Measurements from ENCODE around the gene GPLD1. TPM values are rescaled to one million over a fixed set of nuclear protein-coding genes. Genes with fewer than 3 reads are reported as not detected.

The GPLD1 gene
- polyA plus RNA-seq, 6 donors from 2014 or later, result 0.49 to 3.0 (median 2.2) TPM; not detected in 1

GRCh38 chr6:24464253-24465038 lies 24.9 kb downstream of the GPLD1 start:
- no peak for ATAC-seq (ENCODE audit: low read depth in 2 of 2)
- H3K27me3 Mint-ChIP-seq, result no peaks in the 10 kb centered on the region
- no peak overlapping the region for H3K4me3 Mint-ChIP-seq
- H3K4me1 Mint-ChIP-seq, result no peaks in the 10 kb centered on the region
- H3K27ac Mint-ChIP-seq, result peak overlapping the region in 1 of 6 donors; percentile 16
- no peak for DNase-seq
- H3K36me3 Mint-ChIP-seq, result peaks cover 0 to 19% of the 10 kb centered on the region in 2 donors
- H3K9me3 Mint-ChIP-seq, result no peaks in the 10 kb centered on the region

GRCh38 chr6:24460966-24461365 lies 28.4 kb downstream of the GPLD1 start:
- DNase-seq (no peak), ATAC-seq (ENCODE audit: low read depth in 2 of 2) (no peak)
- H3K27me3 Mint-ChIP-seq, result no peaks in the 10 kb centered on the region
- H3K27ac Mint-ChIP-seq, result no peak overlapping the region
- peaks cover 0 to 13% of the 10 kb centered on the region in 2 donors for H3K36me3 Mint-ChIP-seq
- no peaks in the 10 kb centered on the region for H3K9me3 Mint-ChIP-seq
- H3K4me1 Mint-ChIP-seq, result no peaks in the 10 kb centered on the region
- H3K4me3 Mint-ChIP-seq, result no peak overlapping the region

GRCh38 chr6:24458941-24459340 lies 30.4 kb downstream of the GPLD1 start:
- Mint-ChIP-seq H3K27me3 (no peaks in the 10 kb centered on the region), H3K4me1 (no peaks in the 10 kb centered on the region), H3K9me3 (no peaks in the 10 kb centered on the region), H3K36me3 (peaks cover 0 to 13% of the 10 kb centered on the region in 2 donors), H3K27ac (no peak overlapping the region), H3K4me3 (no peak overlapping the region)
- DNase-seq, result no peak
- ATAC-seq (ENCODE audit: low read depth in 2 of 2), result no peak

GRCh38 chr6:24458134-24458533 lies 31.2 kb downstream of the GPLD1 start:
- H3K27me3 Mint-ChIP-seq, result no peaks in the 10 kb centered on the region
- DNase-seq (no peak), ATAC-seq (ENCODE audit: low read depth in 2 of 2) (no peak)
- H3K9me3 Mint-ChIP-seq, result no peaks in the 10 kb centered on the region
- H3K27ac Mint-ChIP-seq, result no peak overlapping the region
- peaks cover 0 to 13% of the 10 kb centered on the region in 2 donors for H3K36me3 Mint-ChIP-seq
- no peak overlapping the region for H3K4me3 Mint-ChIP-seq
- H3K4me1 Mint-ChIP-seq, result no peaks in the 10 kb centered on the region

GRCh38 chr6:24455061-24455460 lies 34.3 kb downstream of the GPLD1 start:
- DNase-seq (no peak), ATAC-seq (ENCODE audit: low read depth in 2 of 2) (no peak)
- Mint-ChIP-seq H3K9me3 (no peaks in the 10 kb centered on the region), H3K36me3 (peaks cover 0 to 7% of the 10 kb centered on the region in 2 donors), H3K4me3 (no peak overlapping the region), H3K4me1 (no peaks in the 10 kb centered on the region), H3K27me3 (no peaks in the 10 kb centered on the region), H3K27ac (no peak overlapping the region)

GRCh38 chr6:24454452-24454851 lies 34.9 kb downstream of the GPLD1 start:
- H3K9me3 Mint-ChIP-seq, result no peaks in the 10 kb centered on the region
- DNase-seq (no peak), ATAC-seq (ENCODE audit: low read depth in 2 of 2) (no peak)
- no peaks in the 10 kb centered on the region for H3K27me3 Mint-ChIP-seq
- no peak overlapping the region for H3K27ac Mint-ChIP-seq
- no peaks in the 10 kb centered on the region for H3K4me1 Mint-ChIP-seq
- H3K36me3 Mint-ChIP-seq, result peaks cover 0 to 1% of the 10 kb centered on the region in 2 donors
- H3K4me3 Mint-ChIP-seq, result no peak overlapping the region

GRCh38 chr6:24453921-24454320 lies 35.5 kb downstream of the GPLD1 start:
- no peak for ATAC-seq (ENCODE audit: low read depth in 2 of 2)
- no peak overlapping the region for H3K27ac Mint-ChIP-seq
- no peaks in the 10 kb centered on the region for H3K36me3 Mint-ChIP-seq

GRCh38 chr6:24451581-24452388 lies 37.6 kb downstream of the GPLD1 start:
- Mint-ChIP-seq H3K36me3 (no peaks in the 10 kb centered on the region), H3K27me3 (no peaks in the 10 kb centered on the region), H3K4me3 (no peak overlapping the region), H3K27ac (no peak overlapping the region), H3K9me3 (no peaks in the 10 kb centered on the region), H3K4me1 (no peaks in the 10 kb centered on the region)
- DNase-seq, result no peak
- ATAC-seq (ENCODE audit: low read depth in 2 of 2), result no peak

More at GRCh38 chr6:24453921-24454320, 35.5 kb downstream of the GPLD1 start:
- H3K4me1 Mint-ChIP-seq, result no peaks in the 10 kb centered on the region
- H3K9me3 Mint-ChIP-seq, result no peaks in the 10 kb centered on the region
- H3K27me3 Mint-ChIP-seq, result no peaks in the 10 kb centered on the region
- no peak overlapping the region for H3K4me3 Mint-ChIP-seq
- DNase-seq, result no peak

- H3K4me3 Mint-ChIP-seq, result no peak overlapping the region
- no peaks in the 10 kb centered on the region for H3K36me3 Mint-ChIP-seq
- H3K27ac Mint-ChIP-seq, result no peak overlapping the region
- no peaks in the 10 kb centered on the region for H3K4me1 Mint-ChIP-seq
- no peaks in the 10 kb centered on the region for H3K9me3 Mint-ChIP-seq
- H3K27me3 Mint-ChIP-seq, result no peaks in the 10 kb centered on the region
- no peak for ATAC-seq (ENCODE audit: low read depth in 2 of 2)
- DNase-seq, result no peak
Measured at GRCh38 chr6:24448828-24449525, 40.4 kb downstream of the GPLD1 start.

- Mint-ChIP-seq H3K36me3 (no peaks in the 10 kb centered on the region), H3K27me3 (no peaks in the 10 kb centered on the region), H3K4me3 (no peak overlapping the region), H3K4me1 (no peaks in the 10 kb centered on the region), H3K9me3 (no peaks in the 10 kb centered on the region), H3K27ac (peak overlapping the region in 1 of 6 donors; percentile 63)
- ATAC-seq (ENCODE audit: low read depth in 2 of 2) (no peak), DNase-seq (no peak)
Measured at GRCh38 chr6:24448396-24448795, 41.0 kb downstream of the GPLD1 start.

GRCh38 chr6:24446670-24447069 lies 42.7 kb downstream of the GPLD1 start:
- ATAC-seq (ENCODE audit: low read depth in 2 of 2), result no peak
- DNase-seq, result no peak
- H3K9me3 Mint-ChIP-seq, result no peaks in the 10 kb centered on the region

GRCh38 chr6:24445704-24446103 lies 43.7 kb downstream of the GPLD1 start:
- H3K4me3 Mint-ChIP-seq, result no peak overlapping the region
- no peaks in the 10 kb centered on the region for H3K27me3 Mint-ChIP-seq
- no peaks in the 10 kb centered on the region for H3K4me1 Mint-ChIP-seq
- ATAC-seq (ENCODE audit: low read depth in 2 of 2), result no peak
- no peak for DNase-seq
- H3K27ac Mint-ChIP-seq, result peak overlapping the region in 2 of 6 donors; percentile 28 to 47
- no peaks in the 10 kb centered on the region for H3K9me3 Mint-ChIP-seq
- H3K36me3 Mint-ChIP-seq, result no peaks in the 10 kb centered on the region

More at GRCh38 chr6:24446670-24447069, 42.7 kb downstream of the GPLD1 start:
- Mint-ChIP-seq H3K36me3 (no peaks in the 10 kb centered on the region), H3K4me1 (no peaks in the 10 kb centered on the region), H3K4me3 (no peak overlapping the region), H3K27ac (peak overlapping the region in 1 of 6 donors; percentile 60), H3K27me3 (no peaks in the 10 kb centered on the region)

GRCh38 chr6:24444588-24444987 lies 44.8 kb downstream of the GPLD1 start:
- ATAC-seq (ENCODE audit: low read depth in 2 of 2) (no peak), DNase-seq (no peak)
- Mint-ChIP-seq H3K4me1 (no peaks in the 10 kb centered on the region), H3K27ac (no peak overlapping the region), H3K9me3 (no peaks in the 10 kb centered on the region), H3K4me3 (no peak overlapping the region), H3K27me3 (no peaks in the 10 kb centered on the region), H3K36me3 (no peaks in the 10 kb centered on the region)

- DNase-seq (no peak), ATAC-seq (ENCODE audit: low read depth in 2 of 2) (no peak)
- Mint-ChIP-seq H3K9me3 (no peaks in the 10 kb centered on the region), H3K27ac (no peak overlapping the region), H3K27me3 (no peaks in the 10 kb centered on the region), H3K4me1 (no peaks in the 10 kb centered on the region), H3K4me3 (no peak overlapping the region), H3K36me3 (peaks cover 0 to 6% of the 10 kb centered on the region in 2 donors)
Measured at GRCh38 chr6:24441599-24441904, 47.8 kb downstream of the GPLD1 start.
